Endothelial cell of umbilical vein (primary cell): ENCODE results near the gene CYP2A6. TPM values are rescaled to one million over a fixed set of nuclear protein-coding genes. Genes with fewer than 3 reads are reported as not detected.
"Not testable (repeated sequence)": the region's sequence is repeated elsewhere in the genome, so short reads cannot be mapped to it uniquely, and the experiment has no call there.

Experiments used
- BruUV-seq: library from RNA; stranded (reverse); fragments of 400-500 nt; replicated peaks from 2 replicates; lab custom pipeline; 2021; lab: Mats Ljungman, UMichigan
- CTCF ChIA-PET: fragments of 300-600, 350-600 bp; sonication (Branson Sonifier 250); formaldehyde crosslinking; loops from one replicate; lab custom pipeline; 2021; ENCODE audit warnings: antibody characterized with exemption, inconsistent platforms; lab: Charles Lee
- POLR2A ChIA-PET: fragments of 300-600, 350-600 bp; sonication (Branson Sonifier 250); formaldehyde crosslinking; loops from one replicate; lab custom pipeline; 2021; ENCODE audit warnings: antibody characterized with exemption, inconsistent platforms; lab: Charles Lee
- DNase-seq: peaks from one replicate; pipeline ENCODE4 v3.0.0-alpha.2; 2011; ENCODE audit warnings: low read depth, low spot score
- FAIRE-seq: peaks from 2 replicates; lab custom pipeline; 2011; peaks lifted over from hg19 to GRCh38; lab: Jason Lieb, UNC
- H2AFZ ChIP-seq: 2 replicates; pipeline ENCODE4 v1.6.0; 2012; ENCODE audit warnings: low read depth, low read length, control low read depth, inconsistent platforms
- H3K27ac ChIP-seq: 2 replicates; pipeline ENCODE4 v1.5.1; 2011; ENCODE audit warnings: low read depth, mild to moderate bottlenecking, control low read depth, low read length, moderate library complexity; ENCODE audit not compliant: insufficient read depth
- H3K27me3 ChIP-seq, 2 experiments: 2 replicates each; pipeline versions ENCODE4 v1.6.0 to v1.6.1; 2011; ENCODE audit warnings: low read length in 2 of 2, mixed read lengths in 1 of 2; ENCODE audit not compliant: control insufficient read depth in 2 of 2, insufficient read depth in 2 of 2
- H3K36me3 ChIP-seq, 2 experiments: 2 replicates in 1 of 2; 3 replicates in 1 of 2; pipeline ENCODE4 v1.5.1; 2011; ENCODE audit warnings: low read length in 2 of 2, mild to moderate bottlenecking in 1 of 2, moderate library complexity in 1 of 2; ENCODE audit not compliant: control insufficient read depth in 2 of 2, insufficient read depth in 2 of 2; ENCODE audit errors: extremely low read depth in 1 of 2
- H3K4me1 ChIP-seq: 3 replicates; pipeline ENCODE4 v1.5.1; 2011; ENCODE audit warnings: mild to moderate bottlenecking, low read length; ENCODE audit not compliant: control insufficient read depth, insufficient read depth; ENCODE audit errors: extremely low read depth
- H3K4me2 ChIP-seq: 2 replicates; pipeline ENCODE4 v1.6.1; 2011; ENCODE audit warnings: low read length, control low read depth, mixed read lengths; ENCODE audit not compliant: insufficient read depth
- H3K4me3 ChIP-seq, 3 experiments: fragments of 200-600 bp in 1 of 3; sonication (generic), shearing (Covaris generic) in 1 of 3; replicated peaks in 1 of 3; 2 replicates each; pipeline ENCODE4 v1.5.1; 2011 to 2016; ENCODE audit warnings: control low read depth in 3 of 3, low read length in 3 of 3, mild to moderate bottlenecking in 2 of 3, inconsistent platforms in 1 of 3, low read depth in 1 of 3, moderate library complexity in 1 of 3; ENCODE audit not compliant: insufficient read depth in 1 of 3
- H3K79me2 ChIP-seq: 2 replicates; pipeline ENCODE4 v1.6.0; 2012; ENCODE audit warnings: low read length, inconsistent platforms; ENCODE audit not compliant: control insufficient read depth, insufficient read depth
- H3K9ac ChIP-seq: replicated peaks from 2 replicates; pipeline ENCODE3; 2011; ENCODE audit warnings: low read length, control low read depth; ENCODE audit not compliant: insufficient read depth; ENCODE audit errors: extremely low read depth
- H3K9me1 ChIP-seq: replicated peaks from 3 replicates; pipeline ENCODE4 v1.6.0; 2011; ENCODE audit warnings: mild to moderate bottlenecking, low read length; ENCODE audit not compliant: control insufficient read depth, insufficient read depth; ENCODE audit errors: extremely low read depth
- H3K9me3 ChIP-seq: replicated peaks from 2 replicates; pipeline ENCODE4 v1.5.1; 2012; ENCODE audit warnings: low read length, inconsistent platforms; ENCODE audit not compliant: control insufficient read depth, insufficient read depth
- H4K20me1 ChIP-seq: replicated peaks from 2 replicates; pipeline ENCODE3; 2011; ENCODE audit warnings: mild to moderate bottlenecking, low read length; ENCODE audit not compliant: control insufficient read depth, insufficient read depth; ENCODE audit errors: extremely low read depth
- CTCF ChIP-seq, 2 donors: IDR thresholded peaks; 1 replicate in 1 of 2; 2 replicates in 1 of 2; pipeline ENCODE4 v1.5.1; 2011; ENCODE audit warnings: low read length in 2 of 2, mild to moderate bottlenecking in 2 of 2, moderate library complexity in 2 of 2, control low read depth in 1 of 2, inconsistent platforms in 1 of 2, low read depth in 1 of 2; ENCODE audit not compliant: insufficient read depth in 1 of 2; ENCODE audit errors: extremely low read depth in 1 of 2
- EZH2 ChIP-seq: IDR thresholded peaks from 2 replicates; pipeline ENCODE4 v1.6.1; 2012; ENCODE audit warnings: borderline replicate concordance, low read depth, mild to moderate bottlenecking, moderate library complexity, low read length, inconsistent platforms; ENCODE audit not compliant: severe bottlenecking
- FOS ChIP-seq: IDR thresholded peaks from 2 replicates; pipeline ENCODE4 v1.6.1; 2011; ENCODE audit warnings: mild to moderate bottlenecking, low read length, moderate library complexity, borderline replicate concordance; ENCODE audit not compliant: insufficient read depth
- GATA2 ChIP-seq: IDR thresholded peaks from 2 replicates; pipeline ENCODE4 v1.7.0; 2011; ENCODE audit warnings: low read depth, mild to moderate bottlenecking, moderate library complexity, mixed read lengths, low read length; ENCODE audit not compliant: insufficient read length, insufficient read depth
- JUN ChIP-seq: IDR thresholded peaks from 2 replicates; pipeline ENCODE4 v1.6.1; 2011; ENCODE audit warnings: borderline replicate concordance, low read depth; ENCODE audit not compliant: insufficient read length, insufficient read depth
- MAX ChIP-seq: IDR thresholded peaks from 2 replicates; pipeline ENCODE4 v1.6.1; 2011; ENCODE audit not compliant: insufficient read depth, insufficient read length
- MYC ChIP-seq: IDR thresholded peaks from one replicate; pipeline ENCODE4 v1.6.1; 2011; ENCODE audit warnings: mild to moderate bottlenecking, low read depth, low read length
- POLR2A ChIP-seq: IDR thresholded peaks from 2 replicates; pipeline ENCODE4 v1.6.1; 2012; ENCODE audit warnings: low read depth, mild to moderate bottlenecking, control low read depth, low read length
- POLR2AphosphoS5 ChIP-seq: IDR thresholded peaks from 2 replicates; pipeline ENCODE4 v1.6.1; 2012; ENCODE audit warnings: low read depth, mild to moderate bottlenecking, control low read depth, low read length, moderate library complexity; ENCODE audit not compliant: insufficient read depth
- dilution Hi-C: fragments of 300-500 bp; cut with MboI; formaldehyde crosslinking; loops from one replicate; pipeline ENCODE4 v1.15.0; 2019; ENCODE audit warnings: low sequenced_read_pairs; ENCODE audit not compliant: extremely low pct_ligation_motif_present
- intact Hi-C: fragments of 100-400 bp; cut with micrococcal nuclease; formaldehyde crosslinking; loops from one replicate; pipeline ENCODE4 v1.10.0; 2022
- polyA plus RNA-seq, 4 experiments: library from polyadenylated mRNA; depleted of rRNA in 3 of 4; stranded (reverse) in 3 of 4; unstranded in 1 of 4; fragments of >200 nt; gene quantifications; 2 replicates each; pipeline versions ENCODE4 v1.2.1 to v1.2.3, GENCODE V29; 2011 to 2012; ENCODE audit warnings: missing spikeins in 1 of 4
- total RNA-seq: library from RNA; stranded (reverse); gene quantifications from 2 replicates; pipeline ENCODE4 v1.2.3, GENCODE V29; 2021

CYP2A6 gene
- total and polyA plus RNA-seq, 2 donors (not counting 3 experiments of a cell fraction or from before 2014, with no cell fraction given), result not detected

- H3K9ac ChIP-seq, FAIRE-seq, H3K9me1 ChIP-seq, H3K36me3 ChIP-seq, H3K9me3 ChIP-seq, H3K79me2 ChIP-seq, dilution Hi-C loops, H2AFZ ChIP-seq, BruUV-seq, H3K4me2 ChIP-seq, CTCF ChIA-PET, H3K27me3 ChIP-seq, H4K20me1 ChIP-seq, H3K4me3 ChIP-seq, POLR2A ChIA-PET, intact Hi-C loops, DNase-seq, H3K27ac ChIP-seq, H3K4me1 ChIP-seq: not testable (repeated sequence)
Observed at GRCh38 chr19:40832431-40832790, 17.8 kb downstream of the CYP2A6 start.

GRCh38 chr19:40831502-40832430 lies 18.5 kb downstream of the CYP2A6 start:
- H3K4me2 ChIP-seq, result no peak overlapping the region
- no peak overlapping the region for H3K27ac ChIP-seq
- no peaks in the 10 kb centered on the region for H3K9me1 ChIP-seq
- TF ChIP-seq POLR2A, result no peak
- TF ChIP-seq FOS, result no peak
- no peak for TF ChIP-seq GATA2
- TF ChIP-seq JUN, result no peak
- TF ChIP-seq CTCF (IDR thresholded peaks at IDR 0.05; ENCODE audit: extremely low read depth in 1 of 2, insufficient read depth in 1 of 2, low read depth in 1 of 2, low read length in 2 of 2), result no peak
- no peak for TF ChIP-seq EZH2
- no peak for TF ChIP-seq MAX
- no peak for TF ChIP-seq MYC
- no peak for TF ChIP-seq POLR2AphosphoS5
- no TSS peak for BruUV-seq
- CTCF ChIA-PET, result interaction anchor here (0.9 kb wide), 1 partner anchor 12 kb away, joined by 4 read pairs; no protein-coding TSS in a partner anchor
- no peak for DNase-seq
- H3K9me3 ChIP-seq, result no peaks in the 10 kb centered on the region
- H4K20me1 ChIP-seq, result no peaks in the 10 kb centered on the region
- H3K36me3 ChIP-seq, result peaks cover 0 to 5% of the 10 kb centered on the region in 2 experiments
- dilution Hi-C loops, result no loop called here
- H3K79me2 ChIP-seq, result no peaks in the 10 kb centered on the region
- no peak overlapping the region for H2AFZ ChIP-seq
- H3K9ac ChIP-seq, result no peak overlapping the region
- no peak overlapping the region for H3K4me3 ChIP-seq
- no peak for FAIRE-seq
- POLR2A ChIA-PET, result no interaction called here
- H3K4me1 ChIP-seq, result no peaks in the 10 kb centered on the region
- intact Hi-C loops, result no loop called here
- no peaks in the 10 kb centered on the region for H3K27me3 ChIP-seq
